GM10847 (cell line): ENCODE results near the gene SLC25A45.

Experiments used
- POLR2A ChIP-seq: IDR thresholded peaks from 2 replicates; pipeline ENCODE4 v1.6.1; 2011; ENCODE audit not compliant: insufficient read length; ENCODE audit errors: extremely low read depth

The SLC25A45 gene

DNA sequence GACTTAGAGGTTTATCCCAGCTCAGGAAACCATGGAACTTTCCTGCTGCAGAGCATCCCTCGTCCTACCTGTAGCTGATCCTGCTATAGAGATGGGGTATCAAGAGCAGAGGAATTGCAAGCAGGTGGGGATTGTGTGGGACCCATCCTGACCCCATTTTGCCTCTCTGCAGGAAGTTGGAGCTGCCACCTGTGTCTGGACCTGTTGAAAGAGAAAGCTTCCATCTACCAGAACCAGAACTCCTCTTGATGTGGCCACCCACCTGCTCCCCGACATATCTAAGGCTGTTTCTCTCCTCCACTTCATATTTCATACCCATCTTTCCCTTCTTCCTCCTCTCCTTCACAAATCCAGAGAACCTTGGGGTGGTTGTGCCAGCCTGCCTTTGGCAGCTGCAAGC lies 30.9 kb downstream of the SLC25A45 start:
- TF ChIP-seq POLR2A = no peak

DNA sequence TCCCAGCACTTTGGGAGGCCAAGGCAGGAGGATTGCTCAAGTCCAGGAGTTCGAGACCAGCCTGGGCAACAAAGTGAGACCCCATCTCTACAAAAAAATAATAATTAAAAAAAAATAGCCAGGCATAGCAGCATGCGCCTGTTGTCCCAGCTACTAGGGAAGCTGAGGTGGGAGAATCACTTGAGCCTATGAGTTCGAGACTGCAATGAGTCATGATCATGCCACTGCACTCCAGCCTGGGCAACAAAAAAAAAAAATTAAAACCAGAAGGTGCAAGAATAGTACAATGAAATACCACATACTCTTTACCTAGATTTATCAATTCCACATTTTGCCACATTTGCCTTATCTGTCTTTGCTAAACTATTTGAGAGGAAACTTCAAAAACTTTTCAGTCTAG lies 40.6 kb downstream of the SLC25A45 start:
- TF ChIP-seq POLR2A = no peak

DNA sequence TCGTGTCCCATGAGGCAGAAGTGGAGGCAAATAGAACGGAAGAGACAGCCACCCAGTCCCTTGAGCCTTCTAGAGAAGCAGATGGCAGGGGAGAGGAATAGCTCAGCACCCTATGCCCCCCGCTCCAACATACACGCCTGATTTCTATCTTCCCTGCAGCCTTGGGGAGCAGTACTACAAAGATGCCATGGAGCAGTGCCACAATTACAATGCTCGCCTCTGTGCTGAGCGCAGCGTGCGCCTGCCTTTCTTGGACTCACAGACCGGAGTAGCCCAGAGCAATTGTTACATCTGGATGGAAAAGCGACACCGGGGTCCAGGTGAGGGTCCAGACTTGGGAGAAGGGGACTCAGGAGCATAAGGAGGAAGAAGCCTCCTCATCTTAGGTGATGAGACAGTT lies 42.2 kb downstream of the SLC25A45 start:
- TF ChIP-seq POLR2A = no peak

DNA sequence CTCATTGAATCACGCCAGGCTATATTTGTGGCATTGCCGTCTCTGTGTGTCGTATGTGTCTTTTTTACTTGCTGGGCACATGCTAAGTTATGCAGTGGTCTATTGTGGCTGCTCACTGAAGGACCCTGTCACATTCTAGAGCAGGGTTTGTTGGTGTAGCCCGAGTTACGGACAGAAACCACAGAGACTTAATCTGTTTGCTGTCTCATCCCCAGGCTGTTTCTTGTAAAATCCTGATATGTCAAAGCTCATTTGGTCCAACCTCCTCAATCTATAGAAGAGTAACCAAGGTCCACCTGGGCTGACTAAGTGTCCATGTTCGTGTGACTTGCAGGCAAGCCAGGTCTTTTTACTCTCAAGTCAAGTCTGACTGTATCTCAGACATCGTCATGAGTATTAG lies 43.8 kb downstream of the SLC25A45 start:
- TF ChIP-seq POLR2A = no peak

DNA sequence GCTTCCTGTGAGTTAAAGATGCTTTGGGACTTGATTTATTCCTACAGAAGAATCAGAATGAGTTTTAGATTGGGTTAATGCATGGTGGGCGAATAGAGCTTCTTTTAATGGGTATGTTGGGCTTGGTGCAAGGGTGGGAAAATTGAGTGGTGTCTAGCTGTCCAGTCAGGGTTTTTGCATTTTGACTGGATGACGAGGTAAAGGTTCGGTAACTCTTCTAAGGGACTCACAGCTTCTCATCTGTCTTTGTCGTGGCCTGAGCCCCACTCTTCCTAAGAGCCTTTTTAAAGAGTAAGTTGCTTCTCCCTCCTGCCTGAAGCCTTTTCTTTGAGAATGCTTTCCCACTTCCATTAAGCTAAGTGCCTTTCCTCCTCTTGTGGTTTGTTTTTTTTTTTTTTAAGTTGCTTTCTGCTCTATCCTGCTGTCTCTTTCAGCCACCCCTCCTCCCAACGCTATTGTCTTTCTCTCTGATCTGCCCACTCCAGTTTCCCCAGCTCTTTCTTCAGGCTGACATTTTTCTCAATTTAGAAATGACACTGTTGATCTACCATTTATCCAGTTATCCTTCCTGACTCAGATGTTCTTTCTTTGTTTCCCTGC lies 47.6 kb downstream of the SLC25A45 start:
- TF ChIP-seq POLR2A = no peak

DNA sequence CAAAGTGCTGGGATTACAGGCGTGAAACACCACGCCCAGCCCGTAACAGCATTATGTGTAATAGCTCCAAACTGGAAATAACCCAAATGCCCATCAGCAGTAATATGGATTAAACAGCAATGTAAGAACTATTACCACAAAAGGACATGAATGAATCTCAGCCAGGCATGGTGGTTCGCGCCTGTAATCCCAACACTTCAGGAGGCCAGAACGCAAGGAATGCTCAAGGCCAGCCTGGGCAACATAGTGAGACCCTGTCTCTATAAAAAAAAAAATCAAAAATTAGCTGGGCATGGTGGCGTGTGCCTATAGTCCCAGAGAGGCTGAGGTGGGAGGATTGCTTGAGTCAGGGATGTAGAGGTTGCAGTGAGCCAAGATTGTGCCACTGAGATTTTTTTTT lies 51.9 kb downstream of the SLC25A45 start:
- no peak for TF ChIP-seq POLR2A

DNA sequence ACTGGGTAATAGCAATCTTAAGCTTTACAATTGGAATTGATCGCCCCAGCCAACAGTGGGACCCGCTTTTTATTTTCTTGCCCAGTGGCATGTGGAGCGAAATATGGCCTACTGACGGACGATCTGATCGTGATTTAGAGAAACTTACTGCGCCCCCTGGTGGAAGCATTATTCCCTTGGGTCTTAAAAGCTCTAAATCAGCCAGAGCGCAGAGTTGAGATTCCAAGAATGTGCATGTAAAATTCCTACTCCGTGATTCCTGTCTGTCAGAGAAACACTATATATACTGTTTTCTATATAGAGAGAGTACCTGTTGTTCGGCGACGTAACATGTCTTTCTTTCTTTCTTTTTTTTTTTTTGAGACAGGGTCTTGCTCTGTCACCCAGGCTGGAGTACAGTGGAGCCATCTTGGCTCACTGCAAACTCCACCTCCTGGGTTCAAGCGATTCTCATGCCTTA lies 52.5 kb downstream of the SLC25A45 start:
- no peak for TF ChIP-seq POLR2A

DNA sequence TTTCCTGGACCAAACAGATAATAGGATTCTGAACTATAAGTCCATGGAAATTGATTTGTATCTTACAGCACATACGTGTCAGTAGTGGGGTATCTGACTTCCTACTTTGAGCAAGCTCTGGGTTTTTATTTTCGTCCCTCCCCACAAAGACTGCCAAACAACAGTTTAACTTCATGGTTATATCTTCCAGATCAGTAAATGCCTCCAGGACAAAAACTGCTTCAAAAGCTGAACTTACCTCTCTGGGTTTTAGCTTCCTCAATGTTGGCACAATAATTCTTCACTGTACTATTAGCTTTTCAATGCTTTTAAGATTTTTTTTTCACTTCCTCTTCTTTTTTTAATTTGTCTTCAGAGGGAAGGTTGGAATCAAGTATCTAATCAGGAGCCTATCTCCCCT lies 53.0 kb downstream of the SLC25A45 start:
- TF ChIP-seq POLR2A = no peak

DNA sequence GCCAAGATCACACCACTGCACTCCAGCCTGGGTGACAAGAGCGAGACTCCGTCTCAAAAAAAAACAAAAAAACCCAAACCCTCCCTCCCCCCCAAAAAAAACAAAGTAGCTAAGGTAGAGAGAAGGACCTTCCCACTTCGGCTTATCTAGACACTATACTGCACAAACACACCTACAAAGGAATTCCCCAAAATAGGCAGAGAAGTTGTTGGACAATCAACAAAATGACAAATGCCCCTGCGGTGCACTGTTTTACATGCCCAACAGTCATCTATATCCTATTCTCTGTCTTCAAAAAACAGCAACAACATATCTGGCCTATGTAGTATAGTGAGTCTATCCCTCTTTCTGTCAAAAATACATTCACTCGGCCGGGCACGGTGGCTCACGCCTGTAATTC lies 55.4 kb downstream of the SLC25A45 start:
- no peak for TF ChIP-seq POLR2A

DNA sequence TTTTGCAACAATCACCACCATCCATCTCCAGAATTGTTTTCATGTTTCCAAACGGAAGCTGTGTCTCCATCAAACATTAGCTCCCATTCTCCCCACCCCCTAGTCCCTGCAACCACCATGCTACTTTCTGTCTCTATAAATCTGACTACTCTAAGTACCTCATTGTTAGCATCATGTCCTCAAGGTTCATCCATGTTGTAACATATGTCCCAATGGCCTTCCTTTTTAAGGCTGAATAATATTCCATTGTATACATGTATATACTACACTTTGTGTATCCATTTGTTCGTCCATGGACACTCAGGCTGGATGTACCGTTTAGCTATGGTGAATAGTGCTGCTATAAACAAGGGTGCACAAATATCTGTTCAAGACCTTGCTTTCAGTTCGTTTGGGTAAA lies 57.0 kb downstream of the SLC25A45 start:
- no peak for TF ChIP-seq POLR2A
